GM12878 (cell line): Measurements from ENCODE around the gene ZNF230. TPM values are rescaled to one million over a fixed set of nuclear protein-coding genes. Genes with fewer than 3 reads are reported as not detected.

Experiments used
- ATAC-seq: fragments of 200-7000 bp; cut with Tn5 transposase; 3 replicates; pipeline ENCODE4 v1.9.1; 2020; ENCODE audit warnings: mild to moderate bottlenecking, moderate library complexity
- BruUV-seq: library from RNA; stranded (reverse); fragments of 400-500 nt; replicated peaks from 2 replicates; lab custom pipeline; 2021; lab: Mats Ljungman, UMichigan
- CTCF ChIA-PET: fragments of 300-600 bp; sonication (Branson Sonifier 250); formaldehyde crosslinking; extraction: SDS; loops from one replicate; lab custom pipeline; 2021; ENCODE audit warnings: inconsistent platforms; lab: Yijun Ruan, JAX
- POLR2A ChIA-PET: fragments of 350-600 bp; formaldehyde crosslinking; extraction: SDS; loops from one replicate; lab custom pipeline; 2021; ENCODE audit warnings: inconsistent platforms; lab: Charles Lee
- RAD21 ChIA-PET: fragments of 300-600 bp; sonication (Branson Sonifier 250); formaldehyde crosslinking; loops from one replicate; lab custom pipeline; 2023; ENCODE audit warnings: antibody characterized with exemption; ENCODE audit not compliant: unreplicated experiment; lab: Charles Lee
- SMC1A ChIA-PET: fragments of 300-600 bp; sonication (Branson Sonifier 250); formaldehyde crosslinking; loops from one replicate; lab custom pipeline; 2023; ENCODE audit not compliant: unreplicated experiment, uncharacterized antibody; lab: Charles Lee
- DNase-seq: peaks from one replicate; pipeline ENCODE4 v3.0.0-alpha.2; 2011; ENCODE audit warnings: low read depth, low spot score
- FAIRE-seq: peaks from 3 replicates; lab custom pipeline; 2011; peaks lifted over from hg19 to GRCh38; lab: Jason Lieb, UNC
- H2AFZ ChIP-seq: 2 replicates; pipeline ENCODE4 v1.6.0; 2011; ENCODE audit warnings: low read depth, low read length, control low read depth; ENCODE audit not compliant: control insufficient read depth
- H3K27ac ChIP-seq: 2 replicates; pipeline ENCODE4 v1.5.1; 2011; ENCODE audit warnings: control low read depth; ENCODE audit not compliant: control insufficient read depth, insufficient read depth
- H3K27me3 ChIP-seq, 2 experiments: replicated peaks in 1 of 2; 2 replicates each; pipeline versions ENCODE4 v1.6.0 to v1.6.1; 2011; ENCODE audit warnings: low read length in 1 of 2; ENCODE audit not compliant: control insufficient read depth in 2 of 2, insufficient read depth in 2 of 2
- H3K36me3 ChIP-seq, 2 experiments: 2 replicates each; pipeline ENCODE4 v1.5.1; 2011; ENCODE audit warnings: low read length in 1 of 2; ENCODE audit not compliant: control insufficient read depth in 2 of 2, insufficient read depth in 2 of 2
- H3K4me1 ChIP-seq: 2 replicates; pipeline ENCODE4 v1.6.1; 2011; ENCODE audit warnings: mild to moderate bottlenecking, low read length, moderate library complexity, mixed read lengths; ENCODE audit not compliant: control insufficient read depth, insufficient read depth
- H3K4me2 ChIP-seq: 2 replicates; pipeline ENCODE4 v1.6.0; 2011; ENCODE audit warnings: control low read depth; ENCODE audit not compliant: control insufficient read depth, insufficient read depth
- H3K4me3 ChIP-seq: fragments of 200-600 bp; sonication (generic); 2 replicates; pipeline ENCODE4 v1.5.1; 2016
- H3K79me2 ChIP-seq: 2 replicates; pipeline ENCODE4 v1.6.0; 2011; ENCODE audit warnings: low read length; ENCODE audit not compliant: control insufficient read depth, insufficient read depth
- H3K9ac ChIP-seq: 2 replicates; pipeline ENCODE4 v1.8.0; 2011; ENCODE audit warnings: low read length, control low read depth, mixed read lengths; ENCODE audit not compliant: control insufficient read depth, insufficient read depth
- H3K9me3 ChIP-seq: replicated peaks from 3 replicates; pipeline ENCODE4 v1.5.1; 2011; ENCODE audit warnings: mild to moderate bottlenecking, low read length; ENCODE audit not compliant: control insufficient read depth, insufficient read depth
- H4K20me1 ChIP-seq: 2 replicates; pipeline ENCODE4 v1.6.0; 2011; ENCODE audit not compliant: control insufficient read depth, insufficient read depth
- ASH2L ChIP-seq: fragments of 300-600, 200-600 bp; sonication (generic); IDR thresholded peaks from 2 replicates; pipeline ENCODE4 v1.6.1; 2017; ENCODE audit warnings: low read depth, mild to moderate bottlenecking, borderline replicate concordance
- ATF7 ChIP-seq: fragments of 450-650 bp; IDR thresholded peaks from 2 replicates; pipeline ENCODE4 v1.6.1; 2016; ENCODE audit warnings: low read depth, mild to moderate bottlenecking
- CEBPZ ChIP-seq: fragments of 150-350 bp; IDR thresholded peaks from 2 replicates; pipeline ENCODE4 v1.6.1; 2016; ENCODE audit warnings: low read depth, low read length
- FOS ChIP-seq: IDR thresholded peaks from 3 replicates; pipeline ENCODE4 v1.6.1; 2011; ENCODE audit warnings: borderline replicate concordance; ENCODE audit not compliant: insufficient read length; ENCODE audit errors: extremely low read depth
- MEF2A ChIP-seq: IDR thresholded peaks from 2 replicates; pipeline ENCODE4 v1.6.1; 2011; ENCODE audit warnings: low read depth, mild to moderate bottlenecking, low read length, moderate library complexity; ENCODE audit not compliant: insufficient read depth
- MTA2 ChIP-seq: fragments of 450-650 bp; IDR thresholded peaks from 2 replicates; pipeline ENCODE4 v1.6.1; 2016; ENCODE audit warnings: low read depth, mild to moderate bottlenecking, moderate library complexity
- NR2C1 ChIP-seq: fragments of 450-650 bp; IDR thresholded peaks from 2 replicates; pipeline ENCODE4 v1.6.1; 2017; ENCODE audit warnings: antibody characterized with exemption, mild to moderate bottlenecking, moderate library complexity
- NR2C2 ChIP-seq: IDR thresholded peaks from 2 replicates; pipeline ENCODE4 v1.6.1; 2011; ENCODE audit warnings: borderline replicate concordance, low read depth; ENCODE audit not compliant: control insufficient read depth, insufficient read length
- PAX5 ChIP-seq: IDR thresholded peaks from 2 replicates; pipeline ENCODE4 v1.6.1; 2011; ENCODE audit warnings: low read depth, low read length, borderline replicate concordance
- PKNOX1 ChIP-seq: fragments of 450-650 bp; IDR thresholded peaks from 2 replicates; pipeline ENCODE4 v1.6.1; 2016; ENCODE audit warnings: mild to moderate bottlenecking
- RBBP5 ChIP-seq: fragments of 200-600 bp; sonication (generic); conservative IDR thresholded peaks from 2 replicates; pipeline ENCODE4 v1.6.1; 2016
- TAF1 ChIP-seq: IDR thresholded peaks from 2 replicates; pipeline ENCODE4 v1.6.1; 2011; ENCODE audit warnings: mild to moderate bottlenecking, low read depth, low read length, borderline replicate concordance
- TCF7 ChIP-seq: IDR thresholded peaks from 2 replicates; pipeline ENCODE4 v1.6.1; 2014; ENCODE audit warnings: antibody characterized with exemption, borderline replicate concordance
- ZNF24 ChIP-seq: fragments of 450-650 bp; IDR thresholded peaks from 2 replicates; pipeline ENCODE4 v1.6.1; 2017; ENCODE audit warnings: antibody characterized with exemption, mild to moderate bottlenecking
- ZNF592 ChIP-seq: fragments of 450-650 bp; IDR thresholded peaks from 2 replicates; pipeline ENCODE4 v1.6.1; 2017; ENCODE audit warnings: mild to moderate bottlenecking, moderate library complexity
- in situ Hi-C: fragments of 300-500 bp; cut with MboI; formaldehyde crosslinking; loops from 9 replicates; pipeline ENCODE4 v1.14.3; 2018; ENCODE audit warnings: mixed read lengths
- intact Hi-C: fragments of 100-400 bp; cut with micrococcal nuclease; formaldehyde crosslinking; loops from one replicate; pipeline ENCODE4 v1.14.2; 2022; ENCODE audit not compliant: unreplicated experiment
- polyA plus RNA-seq, 11 experiments: library from polyadenylated mRNA; depleted of rRNA in 4 of 11; unstranded in 6 of 11; stranded (reverse) in 5 of 11; fragments of >200 nt; fragmentation: Nextera tagmentation in 4 of 11; fragmentation: Illumina TruSeq in 1 of 11; extraction: Ambion mirVana in 4 of 11; extraction: Trizol in 1 of 11; gene quantifications; 1 replicate in 1 of 11; 2 replicates in 10 of 11; pipeline versions ENCODE4 v1.2.1 to v1.2.3, GENCODE V29; 2011 to 2016; ENCODE audit warnings: inconsistent platforms in 2 of 11, missing spikeins in 2 of 11, low read depth in 1 of 11
- total RNA-seq, 4 experiments: library from RNA; depleted of rRNA in 3 of 4; stranded (reverse); fragments of >200 nt in 3 of 4; fragmentation: Illumina TruSeq in 1 of 4; extraction: Trizol in 1 of 4; gene quantifications; 2 replicates each; pipeline versions ENCODE4 v1.2.1 to v1.2.3, GENCODE V29; 2013 to 2021
- TF ChIP-seq, protein P1 (sequence below): fragments of 450-650 bp; conservative IDR thresholded peaks from 2 replicates; pipeline ENCODE4 v1.6.1; 2017; ENCODE audit warnings: mild to moderate bottlenecking, moderate library complexity

ZNF230 gene
- total and polyA plus RNA-seq, 10 of the 15 experiments (the other 5 are each of a cell fraction or from before 2014, with no cell fraction given) = 1.8 to 9.1 (median 3.5) TPM

- in situ Hi-C loops = no loop called here
- Histone ChIP-seq H3K27ac (no peak overlapping the region), H3K4me3 (no peak overlapping the region), H2AFZ (no peak overlapping the region), H3K27me3 (no peaks in the 10 kb centered on the region), H3K79me2 (no peaks in the 10 kb centered on the region; the same call in 1 of the 2 replicates), H4K20me1 (no peaks in the 10 kb centered on the region), H3K36me3 (no peaks in the 10 kb centered on the region), H3K4me2 (no peak overlapping the region), H3K9me3 (no peaks in the 10 kb centered on the region; the same call in 2 of the 3 replicates), H3K4me1 (no peaks in the 10 kb centered on the region), H3K9ac (no peak overlapping the region)
- CTCF ChIA-PET = no interaction called here
- no peak for FAIRE-seq
- intact Hi-C loops = no loop called here
- DNase-seq = no peak
- SMC1A ChIA-PET = no interaction called here
- RAD21 ChIA-PET = no interaction called here
- ATAC-seq = no peak
- POLR2A ChIA-PET = no interaction called here
- no TSS peak for BruUV-seq
- TF ChIP-seq FOS (no peak), ZNF24 (no peak), MEF2A (no peak), TAF1 (no peak), PKNOX1 (no peak), NR2C2 (no peak), NR2C1 (no peak), CEBPZ (no peak), ZNF592 (no peak), ASH2L (no peak), RBBP5 (no peak), PAX5 (no peak), ATF7 (no peak), TCF7 (no peak), MTA2 (no peak)
- TF ChIP-seq, protein P1, sequence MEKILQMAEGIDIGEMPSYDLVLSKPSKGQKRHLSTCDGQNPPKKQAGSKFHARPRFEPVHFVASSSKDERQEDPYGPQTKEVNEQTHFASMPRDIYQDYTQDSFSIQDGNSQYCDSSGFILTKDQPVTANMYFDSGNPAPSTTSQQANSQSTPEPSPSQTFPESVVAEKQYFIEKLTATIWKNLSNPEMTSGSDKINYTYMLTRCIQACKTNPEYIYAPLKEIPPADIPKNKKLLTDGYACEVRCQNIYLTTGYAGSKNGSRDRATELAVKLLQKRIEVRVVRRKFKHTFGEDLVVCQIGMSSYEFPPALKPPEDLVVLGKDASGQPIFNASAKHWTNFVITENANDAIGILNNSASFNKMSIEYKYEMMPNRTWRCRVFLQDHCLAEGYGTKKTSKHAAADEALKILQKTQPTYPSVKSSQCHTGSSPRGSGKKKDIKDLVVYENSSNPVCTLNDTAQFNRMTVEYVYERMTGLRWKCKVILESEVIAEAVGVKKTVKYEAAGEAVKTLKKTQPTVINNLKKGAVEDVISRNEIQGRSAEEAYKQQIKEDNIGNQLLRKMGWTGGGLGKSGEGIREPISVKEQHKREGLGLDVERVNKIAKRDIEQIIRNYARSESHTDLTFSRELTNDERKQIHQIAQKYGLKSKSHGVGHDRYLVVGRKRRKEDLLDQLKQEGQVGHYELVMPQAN = no peak
Measured at GRCh38 chr19:44021221-44021620, 18.5 kb downstream of the ZNF230 start.
